H1 (cell line): ENCODE results near the gene SRMS. TPM values are rescaled to one million over a fixed set of nuclear protein-coding genes. Genes with fewer than 3 reads are reported as not detected.

Experiments
- polyA plus RNA-seq, 7 experiments: library from polyadenylated mRNA; depleted of rRNA in 3 of 7; stranded (reverse) in 5 of 7; unstranded in 2 of 7; fragments of >200 nt in 5 of 7; fragments of 200-250 nt in 2 of 7; gene quantifications; 1 replicate in 5 of 7; 2 replicates in 1 of 7; 4 replicates in 1 of 7; pipeline versions ENCODE4 v1.2.1 to v1.2.3, GENCODE V29; 2011 to 2013; ENCODE audit warnings: missing spikeins in 2 of 7, mixed read lengths in 2 of 7
- total RNA-seq: library from RNA; stranded (reverse); fragmentation: NEBNext Ultra II Directional; extraction: Animal tissue kit (Norgen Biotek cat#: 25700); gene quantifications from 2 replicates; pipeline ENCODE4 v1.2.1, GENCODE V29; 2021
- TF ChIP-seq, protein P1 (sequence below): IDR thresholded peaks from 2 replicates; pipeline ENCODE4 v1.6.1; 2011; ENCODE audit warnings: low read depth, mild to moderate bottlenecking, low read length; ENCODE audit not compliant: insufficient read depth

SRMS gene
- total and polyA plus RNA-seq, 2 of the 8 experiments (the other 6 are each of a cell fraction or from before 2014, with no cell fraction given), result 0.39 to 0.76 TPM

DNA sequence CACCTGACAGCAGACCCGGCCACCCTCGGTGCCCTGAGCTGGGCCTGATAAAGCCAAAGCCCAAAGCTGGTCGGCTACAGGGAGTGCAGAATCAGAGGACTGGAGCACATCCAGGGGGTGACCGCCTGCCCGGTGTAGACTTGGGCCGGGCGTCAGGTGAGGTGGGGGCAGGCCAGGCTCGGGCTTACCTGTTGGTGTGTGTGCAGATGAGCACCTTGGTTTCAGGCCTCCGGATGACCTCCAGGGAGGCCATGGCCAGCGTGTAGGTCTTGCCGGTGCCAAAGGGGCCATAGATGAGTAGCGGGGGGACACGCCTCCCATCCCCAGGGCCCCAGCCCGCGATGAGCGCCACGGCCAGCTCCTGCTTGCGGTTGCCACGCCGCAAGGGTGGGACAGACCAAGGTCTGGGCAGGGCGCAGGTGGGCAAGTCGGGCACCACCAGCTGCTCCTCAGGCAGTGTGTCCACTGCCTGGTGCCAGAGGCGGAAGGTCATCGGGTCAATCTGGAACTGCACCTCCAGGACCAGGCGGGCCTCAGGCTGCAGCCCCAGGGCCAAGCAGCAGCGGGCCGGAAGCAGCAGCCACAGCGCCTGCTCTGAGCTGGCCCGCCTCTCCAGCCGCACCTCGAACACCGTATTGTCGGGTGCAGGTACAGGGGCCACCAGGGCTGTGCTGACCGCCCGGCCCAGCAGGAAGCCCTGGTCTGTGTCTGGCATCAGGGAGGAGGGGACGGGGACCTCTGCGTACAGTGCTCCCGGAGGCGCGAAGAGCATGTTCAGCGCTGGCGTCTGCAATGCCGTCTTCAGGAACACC lies 20.8 kb upstream of the SRMS start (continued):
- TF ChIP-seq, protein P1, sequence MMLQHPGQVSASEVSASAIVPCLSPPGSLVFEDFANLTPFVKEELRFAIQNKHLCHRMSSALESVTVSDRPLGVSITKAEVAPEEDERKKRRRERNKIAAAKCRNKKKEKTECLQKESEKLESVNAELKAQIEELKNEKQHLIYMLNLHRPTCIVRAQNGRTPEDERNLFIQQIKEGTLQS, result no peak
